SK-N-SH treated with all-trans-retinoic acid at 6 μM for 48 hours (cell line): Measurements from ENCODE around the gene MSMB.
"Not testable (repeated sequence)": the region's sequence is repeated elsewhere in the genome, so short reads cannot be mapped to it uniquely, and the experiment has no call there.

Experiments used
- ATAC-seq: fragments of 200-7000 bp; cut with Tn5 transposase; 3 replicates; pipeline ENCODE4 v1.9.1; 2020; ENCODE audit warnings: mild to moderate bottlenecking, moderate library complexity
- ARNTL ChIP-seq: fragments of 450-650 bp; formaldehyde crosslinking; IDR thresholded peaks from 2 replicates; pipeline ENCODE4 v1.5.0; 2020; ENCODE audit warnings: low read depth, mild to moderate bottlenecking, moderate library complexity, borderline replicate concordance
- BACH2 ChIP-seq: fragments of 250-450 bp; sonication (Bioruptor Pico); IDR thresholded peaks from 2 replicates; pipeline ENCODE4 v1.9.0; 2021; ENCODE audit warnings: mild to moderate bottlenecking, borderline replicate concordance
- CSDC2 ChIP-seq: fragments of 250-450 bp; sonication (Bioruptor Pico); IDR thresholded peaks from 2 replicates; pipeline ENCODE4 v1.5.0; 2020; ENCODE audit warnings: mild to moderate bottlenecking, moderate library complexity
- ESRRG ChIP-seq: fragments of 250-450 bp; sonication (Bioruptor Pico); IDR thresholded peaks from 2 replicates; pipeline ENCODE4 v1.6.1; 2021; ENCODE audit warnings: mild to moderate bottlenecking
- OSR1 ChIP-seq: fragments of 250-450 bp; sonication (Bioruptor Pico); IDR thresholded peaks from 2 replicates; pipeline ENCODE4 v1.8.0; 2022; ENCODE audit warnings: moderate library complexity, mild to moderate bottlenecking, inconsistent platforms
- PPARA ChIP-seq: fragments of 250-450 bp; sonication (Bioruptor Pico); IDR thresholded peaks from 2 replicates; pipeline ENCODE4 v1.5.0; 2020; ENCODE audit warnings: mild to moderate bottlenecking, borderline replicate concordance
- RARB ChIP-seq: fragments of 250-450 bp; sonication (Bioruptor Pico); IDR thresholded peaks from 2 replicates; pipeline ENCODE4 v1.8.0; 2021; ENCODE audit warnings: mild to moderate bottlenecking, moderate library complexity
- SNAI2 ChIP-seq: fragments of 250-450 bp; sonication (Bioruptor Pico); IDR thresholded peaks from 2 replicates; pipeline ENCODE4 v1.5.0; 2020; ENCODE audit warnings: mild to moderate bottlenecking, moderate library complexity
- TCF4 ChIP-seq: fragments of 250-450 bp; sonication (Bioruptor Pico); IDR thresholded peaks from 2 replicates; pipeline ENCODE4 v1.8.0; 2021; ENCODE audit warnings: mild to moderate bottlenecking, moderate library complexity, borderline replicate concordance
- TOX ChIP-seq: fragments of 250-450 bp; sonication (Bioruptor Pico); IDR thresholded peaks from 2 replicates; pipeline ENCODE4 v1.8.0; 2021; ENCODE audit warnings: mild to moderate bottlenecking, moderate library complexity, borderline replicate concordance
- ZC3H10 ChIP-seq: fragments of 250-450 bp; sonication (Bioruptor Pico); IDR thresholded peaks from 2 replicates; pipeline ENCODE4 v1.5.1; 2021; ENCODE audit warnings: mild to moderate bottlenecking, moderate library complexity
- ZFP3 ChIP-seq: fragments of 250-450 bp; sonication (Bioruptor Pico); IDR thresholded peaks from 2 replicates; pipeline ENCODE4 v1.5.0; 2020; ENCODE audit warnings: mild to moderate bottlenecking, moderate library complexity
- ZNF565 ChIP-seq: fragments of 450-650 bp; formaldehyde crosslinking; conservative IDR thresholded peaks from 2 replicates; pipeline ENCODE4 v1.5.0; 2020; ENCODE audit warnings: low read depth, mild to moderate bottlenecking, moderate library complexity
- ZNF8 ChIP-seq: fragments of 450-650 bp; formaldehyde crosslinking; IDR thresholded peaks from 2 replicates; pipeline ENCODE4 v1.5.0; 2020; ENCODE audit warnings: mild to moderate bottlenecking, moderate library complexity
- TF ChIP-seq, protein P1 (sequence below): fragments of 250-450 bp; sonication (Bioruptor Pico); IDR thresholded peaks from 2 replicates; pipeline ENCODE4 v1.5.0; 2020; ENCODE audit warnings: mild to moderate bottlenecking, moderate library complexity
- TF ChIP-seq, protein P2 (sequence below): fragments of 250-450 bp; sonication (Bioruptor Pico); IDR thresholded peaks from 2 replicates; pipeline ENCODE4 v1.8.0; 2021; ENCODE audit warnings: low read depth, mild to moderate bottlenecking, moderate library complexity, borderline replicate concordance
- TF ChIP-seq, protein P3 (sequence below): fragments of 250-450 bp; sonication (Bioruptor Pico); IDR thresholded peaks from 2 replicates; pipeline ENCODE4 v1.5.1; 2021; ENCODE audit warnings: mild to moderate bottlenecking, moderate library complexity
- TF ChIP-seq, protein P4 (sequence below): fragments of 250-450 bp; sonication (Bioruptor Pico); IDR thresholded peaks from 2 replicates; pipeline ENCODE4 v1.8.0; 2020; ENCODE audit warnings: mild to moderate bottlenecking, moderate library complexity, borderline replicate concordance

The MSMB gene

DNA sequence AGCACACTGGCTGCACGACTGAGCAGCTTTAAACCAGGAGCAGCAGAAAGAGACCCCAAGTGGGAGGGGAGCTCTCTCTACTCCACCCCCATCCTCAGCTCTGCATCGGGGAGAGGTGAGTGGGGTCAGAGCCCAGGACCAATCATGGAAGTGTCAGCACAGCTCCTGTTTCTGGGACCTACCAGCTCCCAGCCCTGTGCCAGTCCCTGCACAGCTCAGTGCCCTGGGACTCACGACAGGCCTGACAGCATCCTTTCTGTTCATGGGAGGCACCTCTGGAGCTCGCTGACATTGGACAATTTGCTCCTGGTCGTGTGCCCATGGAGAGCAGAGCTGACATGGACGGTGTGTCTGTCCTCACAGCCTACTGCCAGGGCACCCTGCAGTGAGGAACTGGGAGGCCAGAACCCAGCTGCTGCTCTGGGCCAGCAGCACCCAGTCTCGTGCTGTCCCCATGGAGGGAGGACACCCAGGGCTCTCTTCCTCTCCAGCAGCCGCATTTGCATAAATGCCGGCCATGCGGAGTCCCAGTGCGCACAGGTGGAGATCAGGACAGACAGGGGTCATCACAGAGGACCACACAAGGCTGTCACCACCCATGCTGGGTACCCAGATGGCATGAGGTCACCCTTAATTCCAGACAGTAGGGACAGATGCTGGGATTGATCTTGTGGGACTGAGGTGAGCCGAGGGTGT, 45.9 kb upstream of the MSMB start:
- TF ChIP-seq ESRRG (CRISPR knock-in tag): no peak
- ATAC-seq: no peak

DNA sequence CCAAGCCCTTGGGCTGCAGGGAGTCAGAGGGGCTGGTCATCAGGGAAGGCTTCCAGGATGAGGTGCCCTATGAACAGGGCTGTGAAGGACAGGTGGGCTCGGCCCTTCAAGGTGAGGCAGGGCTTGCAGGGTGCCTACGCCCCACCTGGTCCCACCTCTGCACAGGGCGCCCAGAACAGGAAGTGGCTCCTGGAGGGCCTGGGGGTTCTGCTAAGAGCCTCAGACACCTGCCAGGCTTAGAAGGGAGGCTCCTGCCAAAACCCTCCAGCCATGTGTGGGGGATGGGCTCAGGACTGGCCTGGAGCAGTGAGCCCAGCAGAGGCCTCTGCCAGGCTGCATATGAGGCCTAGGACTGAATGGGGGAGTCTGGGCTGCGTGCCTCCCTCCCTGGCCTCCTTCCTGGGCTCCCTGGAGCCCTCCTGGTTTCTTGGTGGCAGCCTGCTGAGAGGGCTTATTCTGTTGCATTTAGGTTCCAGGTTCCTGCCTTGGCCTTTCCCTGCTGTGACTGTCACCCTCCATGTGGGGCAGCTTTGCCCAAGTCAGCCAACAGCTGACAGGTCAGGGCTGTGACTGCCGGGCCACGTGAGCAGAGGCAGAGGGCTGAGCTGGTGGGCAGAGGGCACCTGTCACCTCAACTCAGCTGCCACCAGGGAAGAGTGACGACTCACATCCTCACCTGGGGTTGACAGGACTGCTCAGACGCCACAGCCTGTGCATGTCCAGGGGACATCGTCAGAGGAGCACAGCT, 45.2 kb upstream of the MSMB start:
- TF ChIP-seq, protein P1, sequence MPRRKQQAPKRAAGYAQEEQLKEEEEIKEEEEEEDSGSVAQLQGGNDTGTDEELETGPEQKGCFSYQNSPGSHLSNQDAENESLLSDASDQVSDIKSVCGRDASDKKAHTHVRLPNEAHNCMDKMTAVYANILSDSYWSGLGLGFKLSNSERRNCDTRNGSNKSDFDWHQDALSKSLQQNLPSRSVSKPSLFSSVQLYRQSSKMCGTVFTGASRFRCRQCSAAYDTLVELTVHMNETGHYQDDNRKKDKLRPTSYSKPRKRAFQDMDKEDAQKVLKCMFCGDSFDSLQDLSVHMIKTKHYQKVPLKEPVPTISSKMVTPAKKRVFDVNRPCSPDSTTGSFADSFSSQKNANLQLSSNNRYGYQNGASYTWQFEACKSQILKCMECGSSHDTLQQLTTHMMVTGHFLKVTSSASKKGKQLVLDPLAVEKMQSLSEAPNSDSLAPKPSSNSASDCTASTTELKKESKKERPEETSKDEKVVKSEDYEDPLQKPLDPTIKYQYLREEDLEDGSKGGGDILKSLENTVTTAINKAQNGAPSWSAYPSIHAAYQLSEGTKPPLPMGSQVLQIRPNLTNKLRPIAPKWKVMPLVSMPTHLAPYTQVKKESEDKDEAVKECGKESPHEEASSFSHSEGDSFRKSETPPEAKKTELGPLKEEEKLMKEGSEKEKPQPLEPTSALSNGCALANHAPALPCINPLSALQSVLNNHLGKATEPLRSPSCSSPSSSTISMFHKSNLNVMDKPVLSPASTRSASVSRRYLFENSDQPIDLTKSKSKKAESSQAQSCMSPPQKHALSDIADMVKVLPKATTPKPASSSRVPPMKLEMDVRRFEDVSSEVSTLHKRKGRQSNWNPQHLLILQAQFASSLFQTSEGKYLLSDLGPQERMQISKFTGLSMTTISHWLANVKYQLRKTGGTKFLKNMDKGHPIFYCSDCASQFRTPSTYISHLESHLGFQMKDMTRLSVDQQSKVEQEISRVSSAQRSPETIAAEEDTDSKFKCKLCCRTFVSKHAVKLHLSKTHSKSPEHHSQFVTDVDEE (CRISPR knock-in tag): no peak
- TF ChIP-seq SNAI2 (CRISPR knock-in tag) (no peak), ZNF565 (CRISPR knock-in tag) (no peak), ZC3H10 (CRISPR knock-in tag) (no peak), TOX (no peak), OSR1 (no peak), ARNTL (CRISPR knock-in tag) (no peak), BACH2 (CRISPR knock-in tag) (no peak), ZFP3 (CRISPR knock-in tag) (no peak), CSDC2 (CRISPR knock-in tag) (no peak), PPARA (no peak), RARB (CRISPR knock-in tag) (no peak), ESRRG (CRISPR knock-in tag) (no peak), TCF4 (CRISPR knock-in tag) (no peak)
- TF ChIP-seq, protein P2, sequence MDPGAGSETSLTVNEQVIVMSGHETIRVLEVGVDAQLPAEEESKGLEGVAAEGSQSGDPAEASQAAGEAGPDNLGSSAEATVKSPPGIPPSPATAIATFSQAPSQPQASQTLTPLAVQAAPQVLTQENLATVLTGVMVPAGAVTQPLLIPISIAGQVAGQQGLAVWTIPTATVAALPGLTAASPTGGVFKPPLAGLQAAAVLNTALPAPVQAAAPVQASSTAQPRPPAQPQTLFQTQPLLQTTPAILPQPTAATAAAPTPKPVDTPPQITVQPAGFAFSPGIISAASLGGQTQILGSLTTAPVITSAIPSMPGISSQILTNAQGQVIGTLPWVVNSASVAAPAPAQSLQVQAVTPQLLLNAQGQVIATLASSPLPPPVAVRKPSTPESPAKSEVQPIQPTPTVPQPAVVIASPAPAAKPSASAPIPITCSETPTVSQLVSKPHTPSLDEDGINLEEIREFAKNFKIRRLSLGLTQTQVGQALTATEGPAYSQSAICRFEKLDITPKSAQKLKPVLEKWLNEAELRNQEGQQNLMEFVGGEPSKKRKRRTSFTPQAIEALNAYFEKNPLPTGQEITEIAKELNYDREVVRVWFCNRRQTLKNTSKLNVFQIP (CRISPR knock-in tag): no peak
- TF ChIP-seq, protein P3, sequence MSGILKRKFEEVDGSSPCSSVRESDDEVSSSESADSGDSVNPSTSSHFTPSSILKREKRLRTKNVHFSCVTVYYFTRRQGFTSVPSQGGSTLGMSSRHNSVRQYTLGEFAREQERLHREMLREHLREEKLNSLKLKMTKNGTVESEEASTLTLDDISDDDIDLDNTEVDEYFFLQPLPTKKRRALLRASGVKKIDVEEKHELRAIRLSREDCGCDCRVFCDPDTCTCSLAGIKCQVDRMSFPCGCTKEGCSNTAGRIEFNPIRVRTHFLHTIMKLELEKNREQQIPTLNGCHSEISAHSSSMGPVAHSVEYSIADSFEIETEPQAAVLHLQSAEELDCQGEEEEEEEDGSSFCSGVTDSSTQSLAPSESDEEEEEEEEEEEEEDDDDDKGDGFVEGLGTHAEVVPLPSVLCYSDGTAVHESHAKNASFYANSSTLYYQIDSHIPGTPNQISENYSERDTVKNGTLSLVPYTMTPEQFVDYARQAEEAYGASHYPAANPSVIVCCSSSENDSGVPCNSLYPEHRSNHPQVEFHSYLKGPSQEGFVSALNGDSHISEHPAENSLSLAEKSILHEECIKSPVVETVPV (CRISPR knock-in tag): no peak
- TF ChIP-seq, protein P4, sequence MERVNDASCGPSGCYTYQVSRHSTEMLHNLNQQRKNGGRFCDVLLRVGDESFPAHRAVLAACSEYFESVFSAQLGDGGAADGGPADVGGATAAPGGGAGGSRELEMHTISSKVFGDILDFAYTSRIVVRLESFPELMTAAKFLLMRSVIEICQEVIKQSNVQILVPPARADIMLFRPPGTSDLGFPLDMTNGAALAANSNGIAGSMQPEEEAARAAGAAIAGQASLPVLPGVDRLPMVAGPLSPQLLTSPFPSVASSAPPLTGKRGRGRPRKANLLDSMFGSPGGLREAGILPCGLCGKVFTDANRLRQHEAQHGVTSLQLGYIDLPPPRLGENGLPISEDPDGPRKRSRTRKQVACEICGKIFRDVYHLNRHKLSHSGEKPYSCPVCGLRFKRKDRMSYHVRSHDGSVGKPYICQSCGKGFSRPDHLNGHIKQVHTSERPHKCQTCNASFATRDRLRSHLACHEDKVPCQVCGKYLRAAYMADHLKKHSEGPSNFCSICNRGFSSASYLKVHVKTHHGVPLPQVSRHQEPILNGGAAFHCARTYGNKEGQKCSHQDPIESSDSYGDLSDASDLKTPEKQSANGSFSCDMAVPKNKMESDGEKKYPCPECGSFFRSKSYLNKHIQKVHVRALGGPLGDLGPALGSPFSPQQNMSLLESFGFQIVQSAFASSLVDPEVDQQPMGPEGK: no peak
- ATAC-seq: no peak

DNA sequence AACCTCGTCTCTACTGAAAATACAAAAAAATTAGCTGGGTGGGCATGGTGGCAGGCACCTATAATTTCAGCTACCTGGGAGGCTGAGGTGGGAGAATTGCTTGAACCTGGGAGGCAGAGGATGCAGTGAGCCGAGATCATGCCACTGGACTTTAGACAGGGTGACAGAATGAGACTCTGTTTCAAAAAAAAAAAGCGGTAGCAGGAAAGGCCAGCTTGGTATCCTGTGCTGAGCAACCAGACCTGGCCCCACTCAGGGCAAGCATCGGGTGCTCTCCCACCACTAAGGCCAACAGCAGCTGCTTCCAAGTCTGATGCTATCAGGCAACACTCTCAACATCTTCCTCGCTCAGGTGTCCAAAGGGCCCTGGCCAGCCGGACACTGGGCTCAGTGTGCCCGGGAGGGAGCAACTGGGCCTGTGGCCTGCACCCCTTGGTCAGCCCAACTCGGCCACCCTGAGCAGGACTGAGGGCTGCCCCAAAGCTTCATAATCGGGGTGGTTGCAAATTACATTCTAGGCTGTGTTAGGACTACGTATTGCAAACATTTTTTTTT, 44.3 kb upstream of the MSMB start:
- TF ChIP-seq ZNF565 (CRISPR knock-in tag): no peak
- no peak for TF ChIP-seq TOX
- no peak for TF ChIP-seq ZNF8 (CRISPR knock-in tag)
- TF ChIP-seq, all 23 proteins: peak for 0
- ATAC-seq: no peak

DNA sequence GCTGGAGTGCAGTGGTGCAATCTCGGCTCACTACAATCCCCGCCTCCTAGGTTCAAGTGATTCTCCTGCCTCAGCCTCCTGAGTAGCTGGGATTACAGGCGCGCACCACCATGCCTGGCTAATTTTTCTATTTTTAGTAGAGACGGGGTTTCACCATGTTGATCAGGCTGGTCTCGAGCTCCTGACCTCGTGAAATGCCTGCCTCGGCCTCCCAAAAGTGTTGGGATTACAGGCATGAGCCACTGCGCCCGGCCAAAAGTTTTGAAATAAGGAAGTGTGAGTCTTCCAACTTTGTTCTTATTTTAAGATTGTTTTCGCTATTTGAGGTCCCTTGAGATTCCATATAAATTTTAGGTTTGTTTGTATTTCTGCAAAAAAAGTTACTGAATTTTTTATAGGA, 41.3 kb upstream of the MSMB start:
- not testable (repeated sequence) for ATAC-seq
